Thoracic aorta endothelial cell (primary cell): ENCODE data around the gene GPR35. TPM values are rescaled to one million over a fixed set of nuclear protein-coding genes. Genes with fewer than 3 reads are reported as not detected.

Experiments used
- small RNA-seq: library from RNA; depleted of rRNA; stranded (forward); fragments of <200 nt; gene quantifications from one replicate; pipeline ENCODE3, GENCODE V24; 2012
- total RNA-seq: library from RNA; depleted of rRNA; stranded (reverse); fragments of >200 nt; gene quantifications from 2 replicates; pipeline ENCODE4 v1.2.3, GENCODE V29; 2012

Gene GPR35, protein sequence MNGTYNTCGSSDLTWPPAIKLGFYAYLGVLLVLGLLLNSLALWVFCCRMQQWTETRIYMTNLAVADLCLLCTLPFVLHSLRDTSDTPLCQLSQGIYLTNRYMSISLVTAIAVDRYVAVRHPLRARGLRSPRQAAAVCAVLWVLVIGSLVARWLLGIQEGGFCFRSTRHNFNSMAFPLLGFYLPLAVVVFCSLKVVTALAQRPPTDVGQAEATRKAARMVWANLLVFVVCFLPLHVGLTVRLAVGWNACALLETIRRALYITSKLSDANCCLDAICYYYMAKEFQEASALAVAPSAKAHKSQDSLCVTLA
- 0.13 and 0.14 TPM in 2 replicates for total RNA-seq

DNA sequence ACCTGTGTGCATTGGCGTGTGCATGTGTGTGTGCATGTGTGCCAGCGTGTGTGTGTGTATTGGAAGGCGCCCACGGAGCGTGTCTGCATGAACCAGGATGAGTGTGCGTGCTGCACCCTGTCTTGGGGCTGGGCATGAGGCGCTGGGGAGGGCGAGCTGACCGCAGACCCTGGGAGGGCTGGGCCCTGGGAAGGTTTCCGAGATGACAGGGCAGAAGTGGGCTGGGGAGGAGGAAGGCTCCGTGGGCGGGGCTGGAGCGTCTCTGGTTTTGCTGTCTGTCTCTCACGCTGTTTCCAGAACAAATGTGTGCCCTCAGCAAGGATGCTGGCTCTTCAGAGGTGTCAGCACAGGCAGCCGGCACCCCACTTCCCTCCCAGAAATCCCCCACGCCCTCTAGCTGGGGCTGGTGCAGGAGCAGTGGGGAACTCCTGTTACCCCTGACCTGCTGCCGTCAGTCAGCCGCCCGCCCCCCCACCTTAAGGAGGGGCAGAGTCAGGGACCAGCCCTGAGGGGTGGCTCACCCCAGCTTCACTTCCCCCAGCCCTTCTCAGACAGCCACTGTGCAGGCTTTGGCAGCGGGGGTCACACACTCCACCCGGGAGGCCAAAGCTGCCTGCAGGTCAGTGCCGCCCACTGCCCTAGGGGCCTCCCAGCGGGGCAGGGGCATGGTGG is at the start of gene GPR35:
Gene GPR35 (plus strand): TSS at position 531 of the 672 bp plus-strand sequence. CDS start 4,473 bp downstream, outside the sequence.

DNA sequence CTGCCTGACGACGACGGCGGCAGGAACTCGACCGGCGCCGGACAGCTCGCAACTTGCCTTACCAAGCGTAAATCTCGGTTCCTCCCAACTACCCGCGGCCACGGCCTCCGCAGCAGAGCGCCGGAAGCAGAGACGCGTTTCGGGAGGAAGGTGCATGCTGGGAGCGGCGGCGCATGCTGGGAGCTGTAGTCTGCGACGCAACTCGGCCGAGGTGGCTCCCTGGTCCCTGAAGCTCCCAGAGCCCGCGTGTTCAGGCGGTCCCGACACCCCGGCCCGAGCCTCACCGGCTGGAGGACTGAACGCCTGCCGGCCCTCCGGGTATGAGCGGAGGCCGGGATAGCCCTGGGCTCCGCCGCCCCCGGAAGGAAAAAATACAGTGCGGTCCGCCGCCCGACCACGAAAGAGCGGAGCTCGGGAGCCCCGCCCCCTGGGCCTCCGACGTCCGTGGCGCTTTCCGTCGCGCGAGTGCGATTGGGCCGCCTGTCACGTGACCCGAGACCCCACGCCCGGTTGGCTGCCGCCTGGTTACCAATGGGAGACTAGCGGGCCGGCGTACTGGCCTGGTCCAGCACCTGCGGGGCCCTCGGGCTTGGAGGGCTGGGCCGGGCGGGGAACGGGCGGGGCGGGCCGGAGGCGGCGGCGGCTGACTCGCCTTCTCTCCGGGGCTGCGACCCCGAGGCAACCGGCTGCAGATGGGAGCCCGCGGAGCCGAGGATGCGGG is 38.9 kb upstream of the GPR35 start, which contains the start of gene CAPN10:
Gene CAPN10 (plus strand): TSS at position 537 of the 721 bp plus-strand sequence. CDS start 178 bp downstream, at position 715.

Small RNA genes lying within 50 kb of the gene (small RNA-seq; reads per million reads assigned to genes)
- not detected for gene AC011298.3

Other genes starting within 250 kb of the GPR35 start
- 16.1 and 22.2 TPM in 2 replicates for gene GPC1, start 189.8 kb upstream of the GPR35 start, total RNA-seq
- 6.1 and 8.9 TPM in 2 replicates for gene ANKMY1, start 67.5 kb upstream of the GPR35 start, total RNA-seq
- gene DUSP28, start 65.1 kb upstream of the GPR35 start, total RNA-seq: 1.8 and 3.2 TPM in 2 replicates
- gene RNPEPL1, start 57.0 kb upstream of the GPR35 start, total RNA-seq: 22.7 and 32.5 TPM in 2 replicates
- gene CAPN10, start 38.7 kb upstream of the GPR35 start, total RNA-seq: 27.0 and 28.2 TPM in 2 replicates
- gene AQP12B, start 57.4 kb downstream of the GPR35 start, total RNA-seq: not detected in 2 replicates
- not detected in 2 replicates for gene AQP12A, start 66.4 kb downstream of the GPR35 start, total RNA-seq
- gene KIF1A, start 194.7 kb downstream of the GPR35 start, total RNA-seq: not detected in 2 replicates
- not detected in 2 replicates for gene AGXT, start 243.3 kb downstream of the GPR35 start, total RNA-seq